Esophagus squamous epithelium (tissue), 5 donors: ENCODE results near the gene GCNT1. TPM values are rescaled to one million over a fixed set of nuclear protein-coding genes. Genes with fewer than 3 reads are reported as not detected.
"Not testable (repeated sequence)": the region's sequence is repeated elsewhere in the genome, so short reads cannot be mapped to it uniquely, and the experiment has no call there.

Experiments used
- DNase-seq: peaks from one replicate; lab custom pipeline; 2025; lab: John Stamatoyannopoulos, UW
- H3K27ac ChIP-seq, 4 donors: fragments of 200-600 bp; sonication (generic); one replicate each; pipeline ENCODE4 v1.5.1; 2016 to 2019; ENCODE audit warnings: mild to moderate bottlenecking in 1 of 4
- H3K27me3 ChIP-seq, 4 donors: fragments of 200-600 bp; sonication (generic); 1 replicate in 3 of 4; 2 replicates in 1 of 4; pipeline versions ENCODE4 v1.5.1 to v1.6.0; 2017 to 2021; ENCODE audit warnings: antibody characterized with exemption in 1 of 4
- H3K36me3 ChIP-seq, 3 donors: fragments of 200-600 bp; sonication (generic); one replicate each; pipeline ENCODE4 v1.5.1; 2016 to 2019
- H3K4me1 ChIP-seq, 3 donors: fragments of 200-600 bp; sonication (generic); one replicate each; pipeline ENCODE4 v1.5.1; 2017 to 2019
- H3K4me3 ChIP-seq, 4 donors: fragments of 200-600 bp; sonication (generic); 1 replicate in 3 of 4; 2 replicates in 1 of 4; pipeline ENCODE4 v1.5.1; 2016 to 2019; ENCODE audit warnings: mild to moderate bottlenecking in 2 of 4, moderate library complexity in 1 of 4
- H3K9me3 ChIP-seq, 3 donors: fragments of 200-600 bp; sonication (generic); one replicate each; pipeline ENCODE4 v1.5.1; 2016 to 2019
- POLR2A ChIP-seq, 4 donors: fragments of 450-650 bp; IDR thresholded peaks; one replicate each; pipeline ENCODE4 v1.6.1; 2017; ENCODE audit warnings: antibody characterized with exemption in 4 of 4, mild to moderate bottlenecking in 4 of 4, moderate library complexity in 3 of 4
- WGBS, 2 donors: methylation state at CpG; one replicate each; pipeline ENCODE4 v1.1.5; 2018; 5-methylcytosine and 5-hydroxymethylcytosine counted together
- intact Hi-C: fragments of 100-400 bp; cut with DNase I; formaldehyde crosslinking; loops from one replicate; pipeline ENCODE4 v1.15.0; 2022
- total RNA-seq, 4 donors: library from RNA; depleted of rRNA; stranded (reverse); fragments of >200 nt; gene quantifications; one replicate each; pipeline ENCODE4 v1.1.0, GENCODE V29; 2016
- TF ChIP-seq, protein P1 (sequence below), 6 experiments: fragments of 450-650 bp in 4 of 6; fragments of 200-600 bp in 2 of 6; sonication (generic) in 2 of 6; IDR thresholded peaks; one replicate each; pipeline ENCODE4 v1.5.1; 2016 to 2019; ENCODE audit warnings: antibody characterized with exemption in 6 of 6, mild to moderate bottlenecking in 4 of 6, moderate library complexity in 4 of 6
- donor health status: DM: yes; HTN: yes; CAD: no.

The GCNT1 gene
- total RNA-seq, 4 donors from 2014 or later, result 1.1 to 4.8 (median 3.0) TPM

GRCh38 chr9:76425677-76426453, 33.1 kb upstream of the GCNT1 start:
- H3K4me1 ChIP-seq, result no peaks in the 10 kb centered on the region
- intact Hi-C loops, result no loop called here
- H3K4me3 ChIP-seq, result no peak overlapping the region
- H3K9me3 ChIP-seq, result no peaks in the 10 kb centered on the region
- no peaks in the 10 kb centered on the region for H3K27me3 ChIP-seq
- WGBS, 2 donors, result 84 to 89% methylated on average over 8 of the region's 8 CpGs
- DNase-seq, result no peak
- no peaks in the 10 kb centered on the region for H3K36me3 ChIP-seq
- TF ChIP-seq, protein P1, sequence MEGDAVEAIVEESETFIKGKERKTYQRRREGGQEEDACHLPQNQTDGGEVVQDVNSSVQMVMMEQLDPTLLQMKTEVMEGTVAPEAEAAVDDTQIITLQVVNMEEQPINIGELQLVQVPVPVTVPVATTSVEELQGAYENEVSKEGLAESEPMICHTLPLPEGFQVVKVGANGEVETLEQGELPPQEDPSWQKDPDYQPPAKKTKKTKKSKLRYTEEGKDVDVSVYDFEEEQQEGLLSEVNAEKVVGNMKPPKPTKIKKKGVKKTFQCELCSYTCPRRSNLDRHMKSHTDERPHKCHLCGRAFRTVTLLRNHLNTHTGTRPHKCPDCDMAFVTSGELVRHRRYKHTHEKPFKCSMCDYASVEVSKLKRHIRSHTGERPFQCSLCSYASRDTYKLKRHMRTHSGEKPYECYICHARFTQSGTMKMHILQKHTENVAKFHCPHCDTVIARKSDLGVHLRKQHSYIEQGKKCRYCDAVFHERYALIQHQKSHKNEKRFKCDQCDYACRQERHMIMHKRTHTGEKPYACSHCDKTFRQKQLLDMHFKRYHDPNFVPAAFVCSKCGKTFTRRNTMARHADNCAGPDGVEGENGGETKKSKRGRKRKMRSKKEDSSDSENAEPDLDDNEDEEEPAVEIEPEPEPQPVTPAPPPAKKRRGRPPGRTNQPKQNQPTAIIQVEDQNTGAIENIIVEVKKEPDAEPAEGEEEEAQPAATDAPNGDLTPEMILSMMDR (IDR thresholded peaks at IDR 0.05), result no peak
- no peak for TF ChIP-seq POLR2A (IDR thresholded peaks at IDR 0.05)
- H3K27ac ChIP-seq, result no peak overlapping the region

GRCh38 chr9:76426807-76427419, 32.1 kb upstream of the GCNT1 start:
- Histone ChIP-seq H3K9me3 (no peaks in the 10 kb centered on the region), H3K27ac (no peak overlapping the region), H3K27me3 (no peaks in the 10 kb centered on the region), H3K36me3 (no peaks in the 10 kb centered on the region), H3K4me1 (no peaks in the 10 kb centered on the region), H3K4me3 (no peak overlapping the region)
- no peak for DNase-seq
- TF ChIP-seq, protein P1 (IDR thresholded peaks at IDR 0.05), result no peak
- TF ChIP-seq POLR2A (IDR thresholded peaks at IDR 0.05), result no peak
- intact Hi-C loops, result no loop called here
- WGBS, 2 donors, result 77 to 80% methylated on average over 7 of the region's 7 CpGs

DNA sequence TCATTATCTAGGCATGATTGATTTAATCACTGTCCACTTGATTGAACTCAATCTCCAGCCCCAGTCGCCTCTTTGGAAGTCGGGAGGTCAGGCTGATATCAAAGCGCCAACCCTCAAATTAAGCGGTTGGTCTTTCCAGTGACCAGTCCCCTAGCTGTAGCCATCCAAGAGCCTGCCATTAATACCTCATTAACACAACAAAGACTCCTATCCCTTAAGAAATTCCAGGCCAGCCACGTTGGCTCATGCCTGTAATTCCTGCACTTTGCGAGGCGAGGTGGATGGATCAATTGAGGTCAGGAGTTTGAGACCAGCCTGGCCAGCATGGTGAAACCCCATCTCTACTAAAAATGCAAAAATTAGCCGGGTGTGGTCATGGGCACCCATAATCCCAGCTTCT, 27.4 kb upstream of the GCNT1 start:
- no peak for DNase-seq
- Histone ChIP-seq H3K9me3 (no peaks in the 10 kb centered on the region), H3K27me3 (no peaks in the 10 kb centered on the region), H3K36me3 (no peaks in the 10 kb centered on the region), H3K27ac (no peak overlapping the region), H3K4me3 (no peak overlapping the region), H3K4me1 (peaks cover 0 to 10% (median 0%) of the 10 kb centered on the region in 3 donors)
- TF ChIP-seq, protein P1 (IDR thresholded peaks at IDR 0.05), result no peak
- no peak for TF ChIP-seq POLR2A (IDR thresholded peaks at IDR 0.05)
- intact Hi-C loops, result no loop called here
- WGBS, 2 donors, result 90 to 95% methylated on average over 4 to 8 of the region's 8 CpGs

DNA sequence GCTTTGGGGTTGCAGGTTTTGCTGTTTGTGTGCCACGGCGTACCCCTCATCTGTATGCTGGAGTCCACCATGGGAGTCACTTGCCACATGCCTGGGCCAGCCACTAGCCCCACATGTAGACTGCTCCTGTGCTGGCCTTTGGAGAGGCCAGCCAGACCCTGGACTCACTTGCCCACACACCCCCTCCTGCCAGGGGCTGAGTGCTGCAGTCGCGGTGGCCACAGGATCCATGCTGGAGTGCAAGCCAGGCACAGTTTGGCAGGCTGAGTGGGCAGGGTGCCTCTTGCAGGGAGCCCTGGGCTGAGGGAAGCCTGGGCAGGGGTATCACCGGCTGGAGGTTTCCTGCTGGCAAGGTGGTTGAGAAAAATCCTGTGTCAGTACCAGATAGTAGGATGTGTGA, 25.6 kb upstream of the GCNT1 start:
- 100% methylated on average over 3 of the region's 5 CpGs; no CpG with 5 or more reads in 1 of the 2 donors for WGBS, 2 donors
- Histone ChIP-seq H3K9me3 (no peaks in the 10 kb centered on the region), H3K27ac (no peak overlapping the region), H3K36me3 (no peaks in the 10 kb centered on the region), H3K4me1 (peaks cover 0 to 10% (median 0%) of the 10 kb centered on the region in 3 donors), H3K27me3 (no peaks in the 10 kb centered on the region), H3K4me3 (no peak overlapping the region)
- no peak for TF ChIP-seq POLR2A (IDR thresholded peaks at IDR 0.05)
- TF ChIP-seq, protein P1 (IDR thresholded peaks at IDR 0.05), result no peak
- DNase-seq, result no peak
- intact Hi-C loops, result no loop called here

DNA sequence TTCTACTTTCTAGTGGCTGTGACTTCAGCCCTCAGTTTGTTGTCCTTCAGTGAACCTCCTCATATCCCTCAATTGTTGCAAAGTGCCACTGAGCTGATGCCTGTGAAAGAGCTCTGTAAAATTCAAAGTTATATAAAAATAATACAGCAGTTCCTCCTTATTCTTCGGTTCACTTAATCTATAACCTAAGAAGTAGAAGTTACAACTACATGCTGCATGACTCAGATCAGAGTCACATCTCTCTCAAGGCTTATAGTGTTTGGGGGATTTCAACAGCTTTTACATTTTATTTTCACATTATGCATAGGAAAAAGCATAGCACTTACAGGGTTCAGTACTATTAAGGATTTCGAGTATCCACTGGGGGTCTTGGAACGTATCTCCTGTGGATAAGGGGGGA, 25.1 kb upstream of the GCNT1 start:
- H3K4me3 ChIP-seq, result no peak overlapping the region
- intact Hi-C loops, result no loop called here
- H3K27me3 ChIP-seq, result no peaks in the 10 kb centered on the region
- no peak overlapping the region for H3K27ac ChIP-seq
- peaks cover 0 to 10% (median 0%) of the 10 kb centered on the region in 3 donors for H3K4me1 ChIP-seq
- WGBS, 2 donors, result 53 to 59% methylated on average over 2 to 3 of the region's 3 CpGs
- DNase-seq, result no peak
- TF ChIP-seq, protein P1 (IDR thresholded peaks at IDR 0.05), result no peak
- no peak for TF ChIP-seq POLR2A (IDR thresholded peaks at IDR 0.05)
- no peaks in the 10 kb centered on the region for H3K9me3 ChIP-seq
- H3K36me3 ChIP-seq, result no peaks in the 10 kb centered on the region

DNA sequence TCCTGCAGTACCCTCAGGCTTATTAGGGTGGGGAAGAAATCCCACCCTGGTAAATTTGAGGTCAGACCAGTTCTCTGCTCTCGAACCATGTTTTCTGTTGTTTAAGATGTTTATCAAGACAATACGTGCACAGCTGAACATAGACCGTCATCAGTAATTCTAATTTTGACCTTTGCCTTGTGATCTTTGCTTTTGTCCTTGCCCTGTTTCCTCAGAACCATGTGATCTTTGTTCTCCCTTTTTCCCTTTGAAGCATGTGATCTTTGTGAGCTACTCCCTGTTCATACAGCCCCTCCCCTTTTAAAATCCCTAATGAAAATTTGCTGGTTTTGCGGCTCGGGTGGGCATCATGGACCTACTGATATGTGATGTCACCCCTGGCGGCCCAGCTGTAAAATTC, 24.1 kb upstream of the GCNT1 start:
- H3K27ac ChIP-seq, H3K4me3 ChIP-seq, H3K27me3 ChIP-seq, intact Hi-C loops, H3K4me1 ChIP-seq, H3K9me3 ChIP-seq, H3K36me3 ChIP-seq, DNase-seq: not testable (repeated sequence)
- 90 to 93% methylated on average over 6 of the region's 6 CpGs for WGBS, 2 donors

DNA sequence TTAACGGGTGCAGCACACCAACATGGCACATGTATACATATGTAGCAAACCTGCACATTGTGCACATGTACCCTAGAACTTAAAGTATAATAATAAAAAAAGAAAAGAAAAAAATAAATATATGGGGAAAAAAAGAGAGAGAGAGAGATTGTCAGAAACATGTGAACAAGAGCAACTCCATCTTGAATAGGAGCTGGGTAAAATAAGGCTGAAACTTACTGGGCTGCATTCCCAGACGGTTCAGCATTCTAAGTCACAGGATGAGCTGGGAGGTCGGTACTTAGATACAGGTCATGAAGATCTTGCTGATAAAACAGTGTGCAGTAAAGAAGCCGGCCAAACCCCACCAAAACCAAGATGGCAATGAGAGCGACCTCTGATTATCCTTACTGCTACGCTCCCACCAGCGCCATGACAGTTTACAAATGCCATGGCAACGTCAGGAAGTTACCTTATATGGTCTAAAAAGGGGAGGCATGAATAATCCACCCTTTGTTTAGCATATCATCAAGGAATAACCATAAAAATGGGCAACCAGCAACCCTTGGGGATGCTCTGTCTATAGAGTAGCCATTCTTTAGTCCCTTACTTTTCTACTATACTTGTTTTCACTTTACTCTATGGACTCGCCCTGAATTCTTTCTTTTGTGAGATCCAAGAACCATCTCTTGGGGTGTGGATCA, 21.8 kb upstream of the GCNT1 start:
- H3K4me1 ChIP-seq, H3K27me3 ChIP-seq, DNase-seq, H3K36me3 ChIP-seq, H3K27ac ChIP-seq, H3K4me3 ChIP-seq, intact Hi-C loops, H3K9me3 ChIP-seq: not testable (repeated sequence)
- 82 to 89% methylated on average over 9 of the region's 9 CpGs for WGBS, 2 donors
